HG03159 (cell line): Measurements from ENCODE around the gene PCDH9.
A peak's percentile ranks its signal among the peaks of the same experiment; 100 is the strongest.
"Not testable (repeated sequence)": the region's sequence is repeated elsewhere in the genome, so short reads cannot be mapped to it uniquely, and the experiment has no call there.

Experiments
- ATAC-seq: cut with Tn5 transposase; IDR thresholded peaks from one replicate; pipeline ENCODE4 v1.9.1; 2021; ENCODE audit warnings: mild to moderate bottlenecking, moderate library complexity; ENCODE audit not compliant: unreplicated experiment

PCDH9 gene

DNA sequence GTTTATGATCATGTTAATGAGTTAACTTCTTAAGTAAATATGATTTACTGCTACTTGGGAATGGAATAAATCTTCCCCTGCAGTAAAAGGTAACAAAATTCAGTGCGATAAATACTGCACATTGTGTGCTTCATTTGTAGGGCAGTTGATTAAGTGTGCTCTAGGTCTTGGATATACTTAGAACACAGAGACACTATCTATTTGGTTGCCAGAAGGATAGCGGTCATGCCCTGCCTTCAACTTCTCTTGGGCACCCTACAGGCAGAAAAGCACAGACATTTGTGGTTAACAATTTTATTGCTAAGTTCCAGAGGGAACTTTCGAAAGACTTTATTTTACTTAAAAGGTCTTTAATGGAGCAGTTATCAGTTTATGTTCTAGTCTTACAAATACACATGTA is 605.8 kb downstream of the PCDH9 start:
- no peak for ATAC-seq

GRCh38 chr13:66623129-66623820 is 606.9 kb downstream of the PCDH9 start:
- ATAC-seq = no peak

GRCh38 chr13:66621906-66622447 is 608.2 kb downstream of the PCDH9 start:
- ATAC-seq = not testable (repeated sequence)

- ATAC-seq = peak; percentile 87
These were observed 611.4 kb downstream of the PCDH9 start for GRCh38 chr13:66618702-66619101.

DNA sequence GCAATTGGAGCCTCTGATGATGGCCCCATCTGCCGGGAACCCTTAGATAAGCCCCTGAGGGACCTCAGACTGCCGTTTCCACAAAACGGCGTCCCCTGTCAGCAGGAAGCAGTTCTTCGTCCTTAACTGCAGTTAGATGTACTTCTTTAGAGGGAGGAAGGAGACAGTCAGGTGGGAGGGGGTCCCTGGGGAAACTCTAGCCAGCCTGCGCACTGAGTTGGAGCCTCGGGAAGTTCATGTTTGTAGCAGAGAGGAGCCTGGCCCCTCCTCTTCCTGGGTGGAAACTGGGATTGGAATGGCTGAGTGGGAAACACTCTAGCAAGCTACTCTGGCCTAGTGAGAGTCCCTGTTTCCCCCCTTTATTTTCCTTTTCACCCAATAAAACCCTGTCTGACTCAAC is 612.4 kb downstream of the PCDH9 start:
- ATAC-seq = no peak

GRCh38 chr13:66612983-66613382 is 617.2 kb downstream of the PCDH9 start:
- ATAC-seq = no peak

- ATAC-seq = no peak
These were observed 643.6 kb downstream of the PCDH9 start for GRCh38 chr13:66586489-66586888.

DNA sequence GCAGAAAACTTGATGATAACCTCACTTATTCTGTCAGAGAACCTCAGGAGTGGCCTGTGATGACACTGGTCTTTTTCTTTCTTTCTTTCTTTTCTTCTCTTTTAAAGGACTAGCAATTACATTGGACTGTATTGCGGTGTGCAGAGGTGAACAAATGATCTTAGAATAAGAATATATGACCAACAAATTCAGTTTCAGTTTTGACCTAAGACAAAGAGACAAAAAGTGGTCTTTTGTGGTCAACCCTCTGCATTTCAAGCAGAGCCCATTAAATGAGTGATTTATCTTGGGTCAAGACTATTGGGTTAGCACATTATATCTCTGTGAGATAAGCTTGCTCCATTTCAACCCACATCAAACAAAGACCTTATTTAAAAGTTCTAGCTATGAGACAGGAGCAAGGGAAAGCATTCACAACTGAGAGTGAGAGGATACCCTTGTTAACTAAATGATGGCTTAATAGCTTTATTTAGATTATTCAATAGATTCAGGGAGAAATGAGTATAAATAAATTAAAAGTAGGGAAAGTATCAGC is 644.4 kb downstream of the PCDH9 start:
- ATAC-seq = no peak

DNA sequence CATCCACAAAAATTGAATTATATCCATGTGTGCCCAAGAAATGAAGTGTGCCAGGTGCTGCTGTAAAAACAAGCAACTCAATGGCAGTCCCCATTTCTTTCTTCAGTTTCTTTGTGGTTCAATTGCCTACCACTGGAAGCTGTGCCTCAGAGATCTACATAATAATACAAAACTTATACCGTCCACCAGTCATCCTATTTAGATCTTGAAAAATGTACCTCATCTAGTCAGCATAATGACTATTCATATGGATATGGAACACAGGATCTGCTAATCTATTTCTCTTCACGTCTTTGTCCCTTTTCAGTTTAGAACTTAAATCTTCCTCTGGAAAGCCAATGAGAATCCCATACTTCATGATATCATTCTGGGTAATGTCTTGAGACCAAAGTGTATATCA is 648.5 kb downstream of the PCDH9 start:
- ATAC-seq = no peak

DNA sequence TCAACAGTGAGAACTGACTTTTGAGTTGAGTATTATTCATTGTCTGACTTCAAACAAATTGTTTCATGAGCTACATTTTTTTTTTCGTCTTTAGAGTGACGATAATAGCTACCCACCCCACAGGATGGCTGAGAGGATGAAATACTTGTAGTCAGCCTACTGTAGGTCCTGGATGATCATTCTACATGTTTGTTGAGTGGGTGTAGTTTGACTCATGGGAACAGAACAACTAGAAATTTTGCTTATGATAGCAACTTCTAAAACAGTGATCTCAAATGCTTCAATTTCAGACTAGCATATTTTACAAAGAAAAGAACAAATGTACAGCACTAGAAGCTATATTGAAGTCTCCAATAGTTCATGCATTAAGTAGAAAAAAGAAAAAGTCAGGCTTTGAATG is 651.8 kb downstream of the PCDH9 start:
- ATAC-seq = no peak

GRCh38 chr13:66577358-66577757 is 652.8 kb downstream of the PCDH9 start:
- no peak for ATAC-seq

- ATAC-seq = no peak
These were observed 653.8 kb downstream of the PCDH9 start for GRCh38 chr13:66576381-66576780.

GRCh38 chr13:66574606-66575005 is 655.5 kb downstream of the PCDH9 start:
- no peak for ATAC-seq

DNA sequence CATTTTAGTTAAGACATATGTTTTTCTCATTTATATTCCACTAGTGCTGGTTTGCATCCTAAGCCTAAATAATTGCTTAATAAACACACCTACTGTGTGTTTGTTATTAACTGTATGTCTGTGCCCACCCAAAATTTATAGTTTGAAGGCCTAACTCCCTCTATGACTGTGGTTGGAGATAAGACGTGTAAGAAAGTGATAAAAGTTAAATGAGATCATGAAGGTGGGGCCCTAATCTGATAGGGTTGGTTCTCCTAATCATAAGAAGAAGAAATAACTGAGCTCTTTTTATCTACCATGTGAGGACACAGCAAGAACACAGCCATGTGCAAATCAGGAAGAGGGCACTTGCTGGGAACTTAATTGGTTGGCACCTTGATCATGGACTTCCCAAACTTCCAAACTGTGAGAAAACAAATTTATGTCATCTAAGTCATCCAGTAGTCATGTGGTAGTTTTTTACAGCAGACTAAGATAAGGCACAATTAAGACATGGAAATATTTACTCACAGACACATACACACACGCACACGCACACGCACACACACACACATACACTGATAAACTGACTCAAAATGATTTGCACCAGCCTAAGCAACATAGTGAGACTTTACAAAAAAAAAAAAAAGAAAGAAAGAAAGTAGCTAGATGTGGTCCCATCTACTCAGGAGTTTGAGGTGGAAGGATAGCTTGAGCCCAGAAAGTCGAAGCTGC is 662.1 kb downstream of the PCDH9 start:
- no peak for ATAC-seq

DNA sequence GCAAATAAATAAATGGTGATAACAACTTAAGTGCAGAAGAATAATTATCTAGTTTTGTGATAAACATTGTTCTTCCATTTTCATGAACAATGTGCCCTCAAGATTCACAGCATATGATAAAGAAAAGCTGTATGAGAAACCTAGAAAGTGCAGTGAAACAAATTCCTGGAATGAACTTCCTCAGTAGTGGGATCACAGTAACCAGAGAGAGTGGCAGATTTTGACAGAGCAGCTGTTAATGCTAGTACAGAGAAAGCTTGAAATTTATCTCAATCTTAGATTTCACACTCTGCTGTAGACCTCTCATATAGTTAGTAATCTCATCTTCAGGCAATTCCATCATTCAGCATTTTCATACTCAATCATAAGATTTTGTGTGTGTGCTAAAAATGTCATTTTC is 664.9 kb downstream of the PCDH9 start:
- ATAC-seq = no peak

DNA sequence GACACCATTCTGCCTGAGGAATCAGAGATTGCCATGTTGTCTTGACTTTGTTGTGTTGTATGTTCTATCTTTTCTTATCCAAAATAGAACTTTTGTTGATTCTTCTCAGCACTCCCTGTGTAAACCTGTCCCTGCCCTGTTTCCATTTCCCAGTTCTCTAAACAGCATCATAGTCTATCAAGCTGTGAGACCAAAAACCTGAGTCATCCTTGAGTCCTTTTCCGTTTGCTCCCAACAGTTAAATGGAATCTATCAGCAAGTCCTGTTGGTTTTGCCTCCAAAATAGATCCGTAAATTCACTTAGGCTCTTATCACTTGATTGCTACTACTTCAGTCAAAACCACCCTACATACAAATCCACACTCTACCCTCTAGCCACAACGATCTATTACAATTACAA is 667.1 kb downstream of the PCDH9 start:
- no peak for ATAC-seq

DNA sequence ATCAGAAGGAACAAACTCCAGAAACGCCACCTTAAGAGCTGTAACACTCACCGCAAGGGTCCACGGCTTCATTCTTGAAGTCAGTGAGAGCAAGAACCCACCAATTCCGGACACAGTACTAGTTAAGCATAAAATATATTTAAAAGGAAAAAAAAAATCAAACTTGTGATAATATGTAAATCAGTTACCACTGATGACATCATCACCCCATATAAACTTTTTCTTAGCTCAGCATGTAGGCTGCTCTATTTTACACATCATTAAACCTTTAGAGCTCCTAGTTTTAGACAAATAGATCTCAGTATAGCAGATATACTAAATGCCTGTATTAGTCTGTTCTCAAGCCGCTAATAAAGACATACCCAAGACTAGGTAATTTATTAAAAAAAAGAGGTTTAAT is 668.1 kb downstream of the PCDH9 start:
- ATAC-seq = no peak

- ATAC-seq = no peak
These were observed 669.1 kb downstream of the PCDH9 start for GRCh38 chr13:66560991-66561390.

- no peak for ATAC-seq
These were observed 669.9 kb downstream of the PCDH9 start for GRCh38 chr13:66560189-66560588.

DNA sequence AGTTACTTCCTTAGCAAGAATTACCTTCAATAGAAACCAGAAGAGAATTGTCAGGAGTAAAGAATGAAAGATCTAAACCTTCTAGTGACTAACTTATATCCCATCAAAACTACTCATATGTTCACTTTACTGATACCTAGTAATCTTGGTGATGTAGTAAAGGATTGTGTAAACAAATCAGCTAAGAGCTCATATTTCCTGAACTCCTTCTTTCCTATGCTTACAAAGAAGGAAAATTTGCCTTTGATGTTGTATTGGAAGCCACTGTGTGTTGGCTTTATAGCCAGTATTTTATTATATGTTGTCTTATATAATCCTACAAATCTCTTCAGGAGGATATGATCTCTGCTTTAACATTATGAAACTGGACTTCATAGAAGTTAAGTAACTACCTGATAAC is 671.0 kb downstream of the PCDH9 start:
- ATAC-seq = no peak

DNA sequence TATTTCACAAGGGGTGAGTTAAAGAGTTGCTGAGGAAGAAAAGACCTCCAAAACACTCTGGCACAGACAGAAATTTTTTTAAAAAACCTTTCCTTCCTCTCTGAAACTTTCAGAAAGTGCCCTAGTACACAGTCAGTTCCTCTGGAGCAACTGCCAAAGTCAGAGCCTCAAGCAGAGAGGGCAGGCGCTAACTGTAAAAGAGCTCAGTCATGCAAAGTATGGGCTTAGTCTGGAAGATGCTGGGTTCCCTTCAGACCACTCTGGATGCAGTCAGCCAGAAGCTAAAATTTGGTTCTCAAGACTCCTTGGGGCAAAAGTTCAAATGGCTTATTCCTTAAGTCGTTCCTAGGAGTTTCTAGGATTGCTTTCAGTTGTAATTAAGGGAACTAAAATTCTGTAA is 671.6 kb downstream of the PCDH9 start:
- no peak for ATAC-seq

DNA sequence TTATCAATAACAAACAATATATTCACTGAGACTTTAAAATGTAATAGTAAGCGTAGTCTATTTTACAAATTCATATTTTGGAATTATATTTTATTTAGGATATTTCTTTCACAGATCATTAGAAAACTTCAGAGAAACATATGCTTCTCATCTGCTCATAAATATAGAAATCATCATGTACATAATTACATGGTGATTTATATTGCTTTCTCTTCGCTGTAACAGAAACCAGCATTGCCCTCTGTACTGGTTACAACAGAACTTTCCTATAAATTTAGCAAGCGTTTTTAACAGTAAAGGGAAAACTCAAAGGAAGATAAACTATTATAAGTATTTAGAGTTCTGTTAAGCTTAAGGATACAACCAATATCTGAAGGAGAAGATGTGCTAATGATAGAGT is 672.8 kb downstream of the PCDH9 start:
- ATAC-seq = no peak
